ENCODE data around the gene C15orf40.
"Not testable (repeated sequence)": the region's sequence is repeated elsewhere in the genome, so short reads cannot be mapped to it uniquely, and the experiment has no call there.

C15orf40 gene

GRCh38 chr15:83016906-83017305, 5.5 kb upstream of the C15orf40 start:
- Histone ChIP-seq H3K9ac (ENCODE audit: low read depth, low read length) (no peak overlapping the region), H3K36me3 (ENCODE audit: insufficient read depth, low read length) (peaks cover 51% of the 10 kb centered on the region), H3K9me3 (ENCODE audit: insufficient read depth, low read depth, low read length) (no peaks in the 10 kb centered on the region), H3K4me1 (ENCODE audit: insufficient read depth, low read length) (peaks cover 7% of the 10 kb centered on the region; the same call in 1 of the 2 replicates), H3K4me3 (ENCODE audit: low read length) (no peak overlapping the region), H3K27ac (ENCODE audit: low read depth, low read length) (no peak overlapping the region), H3K27me3 (ENCODE audit: insufficient read depth, low read length) (no peaks in the 10 kb centered on the region)
- WGBS, result 98% methylated on average over 4 of the region's 5 CpGs

GRCh38 chr15:83015361-83015760, 3.9 kb upstream of the C15orf40 start:
- H3K9me3 ChIP-seq (ENCODE audit: insufficient read depth, low read depth, low read length), result no peaks in the 10 kb centered on the region
- no peak overlapping the region for H3K4me3 ChIP-seq (ENCODE audit: low read length)
- H3K36me3 ChIP-seq (ENCODE audit: insufficient read depth, low read length), result peaks cover 38% of the 10 kb centered on the region
- no peak overlapping the region for H3K27ac ChIP-seq (ENCODE audit: low read depth, low read length)
- no peaks in the 10 kb centered on the region for H3K27me3 ChIP-seq (ENCODE audit: insufficient read depth, low read length)
- H3K4me1 ChIP-seq (ENCODE audit: insufficient read depth, low read length), result peaks cover 13% of the 10 kb centered on the region
- WGBS, result 96% methylated on average over 4 of the region's 4 CpGs
- no peak overlapping the region for H3K9ac ChIP-seq (ENCODE audit: low read depth, low read length)

- Histone ChIP-seq H3K36me3 (ENCODE audit: insufficient read depth, low read length) (peaks cover 38% of the 10 kb centered on the region), H3K27ac (ENCODE audit: low read depth, low read length) (no peak overlapping the region), H3K9ac (ENCODE audit: low read depth, low read length) (no peak overlapping the region), H3K27me3 (ENCODE audit: insufficient read depth, low read length) (no peaks in the 10 kb centered on the region), H3K4me3 (ENCODE audit: low read length) (no peak overlapping the region), H3K4me1 (ENCODE audit: insufficient read depth, low read length) (peaks cover 22% of the 10 kb centered on the region), H3K9me3 (ENCODE audit: insufficient read depth, low read depth, low read length) (no peaks in the 10 kb centered on the region)
- WGBS, result 73% methylated on average over 5 of the region's 5 CpGs
Observed at GRCh38 chr15:83014205-83014653, 2.8 kb upstream of the C15orf40 start.

- no peak overlapping the region for H3K4me3 ChIP-seq (ENCODE audit: low read length)
- no peaks in the 10 kb centered on the region for H3K9me3 ChIP-seq (ENCODE audit: insufficient read depth, low read depth, low read length)
- H3K4me1 ChIP-seq (ENCODE audit: insufficient read depth, low read length), result peaks cover 22% of the 10 kb centered on the region
- 95% methylated on average over 6 of the region's 6 CpGs for WGBS
- H3K27ac ChIP-seq (ENCODE audit: low read depth, low read length), result no peak overlapping the region
- no peaks in the 10 kb centered on the region for H3K27me3 ChIP-seq (ENCODE audit: insufficient read depth, low read length)
- H3K9ac ChIP-seq (ENCODE audit: low read depth, low read length), result no peak overlapping the region
- H3K36me3 ChIP-seq (ENCODE audit: insufficient read depth, low read length), result peaks cover 39% of the 10 kb centered on the region
Observed at GRCh38 chr15:83012636-83013035, 1.2 kb upstream of the C15orf40 start.

GRCh38 chr15:83012076-83012426, 612 bp upstream of the C15orf40 start:
- Histone ChIP-seq H3K9ac (ENCODE audit: low read depth, low read length) (peak overlapping the region; percentile 93), H3K36me3 (ENCODE audit: insufficient read depth, low read length) (peaks cover 37% of the 10 kb centered on the region), H3K4me3 (ENCODE audit: low read length) (peak overlapping the region; percentile 98), H3K9me3 (ENCODE audit: insufficient read depth, low read depth, low read length) (no peaks in the 10 kb centered on the region), H3K4me1 (ENCODE audit: insufficient read depth, low read length) (peaks cover 22% of the 10 kb centered on the region), H3K27me3 (ENCODE audit: insufficient read depth, low read length) (no peaks in the 10 kb centered on the region), H3K27ac (ENCODE audit: low read depth, low read length) (peak overlapping the region; percentile 61; the same call in 1 of the 2 replicates)
- WGBS, result 85% methylated on average over 9 of the region's 9 CpGs

DNA sequence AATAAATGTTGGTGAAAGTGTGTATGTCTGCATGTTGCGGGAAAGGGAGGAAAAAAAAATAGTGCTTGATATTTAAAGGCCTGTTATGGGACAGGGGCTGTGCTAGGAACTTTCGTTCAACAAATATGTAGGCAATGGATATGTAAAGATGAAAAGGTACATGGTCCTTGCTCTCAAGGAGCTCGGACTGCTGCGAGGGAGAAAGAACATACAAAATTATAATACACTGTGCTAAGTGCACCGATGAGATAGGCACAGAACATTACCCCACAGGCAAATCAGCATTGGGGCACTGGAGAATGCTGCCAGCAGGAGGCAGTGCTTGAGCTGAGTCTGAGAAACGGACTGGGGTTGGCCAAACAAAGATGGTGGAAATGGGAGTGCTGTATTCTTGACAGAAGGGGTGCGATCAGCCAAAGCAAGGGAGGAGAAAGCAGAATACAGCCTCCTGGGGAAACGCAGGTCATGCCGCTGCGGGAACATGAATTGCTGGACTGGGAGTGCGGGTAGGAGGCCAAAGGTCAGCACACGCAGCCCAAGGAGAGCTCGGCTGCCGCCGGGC, 649 bp downstream of the C15orf40 start:
- Histone ChIP-seq H3K36me3 (ENCODE audit: insufficient read depth, low read length) (peaks cover 34% of the 10 kb centered on the region), H3K4me3 (ENCODE audit: low read length) (peak overlapping the region; percentile 98), H3K9me3 (ENCODE audit: insufficient read depth, low read depth, low read length) (no peaks in the 10 kb centered on the region), H3K27ac (ENCODE audit: low read depth, low read length) (peak overlapping the region; percentile 64), H3K27me3 (ENCODE audit: insufficient read depth, low read length) (no peaks in the 10 kb centered on the region), H3K9ac (ENCODE audit: low read depth, low read length) (peak overlapping the region; percentile 93), H3K4me1 (ENCODE audit: insufficient read depth, low read length) (peaks cover 22% of the 10 kb centered on the region)
- WGBS, result 14% methylated on average over 15 of the region's 15 CpGs

GRCh38 chr15:83000672-83001031, 10.8 kb downstream of the C15orf40 start:
- WGBS, result 96% methylated on average over 3 of the region's 3 CpGs
- H3K36me3 ChIP-seq (ENCODE audit: insufficient read depth, low read length); H3K4me3 ChIP-seq (ENCODE audit: low read length); H3K9ac ChIP-seq (ENCODE audit: low read depth, low read length); H3K27me3 ChIP-seq (ENCODE audit: insufficient read depth, low read length); H3K4me1 ChIP-seq (ENCODE audit: insufficient read depth, low read length); H3K9me3 ChIP-seq (ENCODE audit: insufficient read depth, low read depth, low read length); H3K27ac ChIP-seq (ENCODE audit: low read depth, low read length): not testable (repeated sequence)

DNA sequence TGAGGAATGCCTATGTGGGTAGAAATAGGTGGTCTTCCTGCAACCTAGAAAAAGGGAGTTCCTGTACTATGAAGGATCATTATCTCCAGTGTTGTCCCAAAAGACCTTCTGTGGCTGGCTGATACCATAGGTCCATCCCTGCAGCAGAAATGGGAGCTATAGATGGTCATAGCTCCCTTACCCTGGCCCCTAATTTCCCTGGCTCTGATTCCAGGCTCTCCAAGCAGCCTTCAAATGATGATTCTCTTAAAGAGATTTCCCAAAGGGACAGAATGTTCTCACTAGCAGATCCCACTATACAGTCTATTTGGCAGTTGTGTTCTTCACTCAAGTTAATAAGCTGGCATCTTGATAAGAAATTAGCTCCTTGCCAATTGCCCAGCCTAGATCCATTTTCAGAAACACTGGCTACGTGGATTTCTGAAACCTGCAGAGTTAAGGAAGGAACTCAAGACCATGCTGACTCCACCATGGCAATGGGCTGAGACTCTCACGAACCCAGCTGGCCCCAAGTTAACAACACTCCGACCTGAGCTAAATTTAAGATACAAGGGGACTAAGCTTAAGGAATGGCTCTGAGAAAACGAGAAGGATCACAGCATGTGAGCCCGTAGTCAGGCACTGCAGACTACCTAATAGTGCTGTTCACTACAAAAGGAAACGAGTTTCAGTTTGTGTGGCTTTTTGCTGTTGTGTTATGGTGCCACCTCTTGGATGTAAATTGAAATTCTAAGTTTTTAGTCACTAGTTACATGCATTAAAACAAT, 11.4 kb downstream of the C15orf40 start:
- H3K4me1 ChIP-seq (ENCODE audit: insufficient read depth, low read length), result no peaks in the 10 kb centered on the region
- WGBS, result 62% methylated on average over 6 of the region's 6 CpGs
- H3K4me3 ChIP-seq (ENCODE audit: low read length), result no peak overlapping the region
- H3K27me3 ChIP-seq (ENCODE audit: insufficient read depth, low read length), result no peaks in the 10 kb centered on the region
- no peak overlapping the region for H3K27ac ChIP-seq (ENCODE audit: low read depth, low read length)
- H3K9me3 ChIP-seq (ENCODE audit: insufficient read depth, low read depth, low read length), result no peaks in the 10 kb centered on the region
- H3K9ac ChIP-seq (ENCODE audit: low read depth, low read length), result no peak overlapping the region
- H3K36me3 ChIP-seq (ENCODE audit: insufficient read depth, low read length), result peaks cover 6% of the 10 kb centered on the region; the same call in 1 of the 2 replicates

DNA sequence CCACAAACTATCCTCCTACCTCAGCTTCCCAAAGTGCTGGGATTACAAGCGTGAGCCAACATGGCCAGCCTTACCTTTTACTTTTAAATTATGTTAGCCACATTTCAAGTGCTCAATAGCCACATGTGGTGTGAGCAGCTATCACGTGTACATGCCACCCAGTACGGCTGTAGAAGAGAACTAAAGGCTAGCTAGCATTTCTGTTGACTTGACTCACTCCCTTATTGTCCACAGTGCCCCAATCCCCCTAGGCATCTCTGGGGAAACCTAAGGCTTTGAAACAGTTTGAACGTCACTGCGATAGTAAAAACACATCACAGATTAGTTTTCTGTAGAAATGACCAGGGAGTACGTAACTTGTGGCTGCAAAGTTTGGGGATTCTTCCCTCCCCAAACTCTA, 12.0 kb downstream of the C15orf40 start:
- 95% methylated on average over 6 of the region's 6 CpGs for WGBS
- Histone ChIP-seq H3K27me3 (ENCODE audit: insufficient read depth, low read length) (no peaks in the 10 kb centered on the region), H3K9ac (ENCODE audit: low read depth, low read length) (no peak overlapping the region), H3K4me3 (ENCODE audit: low read length) (no peak overlapping the region), H3K36me3 (ENCODE audit: insufficient read depth, low read length) (no peaks in the 10 kb centered on the region), H3K4me1 (ENCODE audit: insufficient read depth, low read length) (no peaks in the 10 kb centered on the region), H3K27ac (ENCODE audit: low read depth, low read length) (no peak overlapping the region), H3K9me3 (ENCODE audit: insufficient read depth, low read depth, low read length) (no peaks in the 10 kb centered on the region)

- WGBS, result 100% methylated on average over 2 of the region's 3 CpGs
Observed at GRCh38 chr15:82995938-82996337, 15.5 kb downstream of the C15orf40 start.

DNA sequence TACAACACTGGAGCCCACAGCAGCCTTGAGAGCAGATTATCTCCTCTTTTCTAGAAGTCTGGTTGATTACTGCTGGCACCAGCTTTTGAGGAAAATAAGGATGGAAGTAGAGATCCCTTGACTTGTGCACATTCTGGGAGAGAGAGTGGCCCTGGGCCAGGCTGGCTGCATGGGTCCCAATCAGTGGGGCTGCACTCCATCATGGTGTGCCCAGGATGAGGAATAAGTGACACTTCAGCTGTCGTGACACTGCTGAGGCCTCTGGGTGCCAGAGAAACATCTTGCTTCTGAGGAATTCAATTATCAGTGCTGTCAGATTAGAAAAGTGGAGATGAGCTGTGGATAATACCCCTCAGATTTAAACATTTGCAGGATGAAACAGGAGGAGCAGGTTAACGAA, 16.4 kb downstream of the C15orf40 start:
- Histone ChIP-seq H3K4me3 (ENCODE audit: low read length) (no peak overlapping the region), H3K4me1 (ENCODE audit: insufficient read depth, low read length) (no peaks in the 10 kb centered on the region), H3K9ac (ENCODE audit: low read depth, low read length) (no peak overlapping the region), H3K9me3 (ENCODE audit: insufficient read depth, low read depth, low read length) (no peaks in the 10 kb centered on the region), H3K36me3 (ENCODE audit: insufficient read depth, low read length) (peaks cover 5% of the 10 kb centered on the region), H3K27ac (ENCODE audit: low read depth, low read length) (no peak overlapping the region), H3K27me3 (ENCODE audit: insufficient read depth, low read length) (no peaks in the 10 kb centered on the region)
- WGBS, result 91% methylated on average over 2 of the region's 2 CpGs

More at GRCh38 chr15:82995938-82996337, 15.5 kb downstream of the C15orf40 start:
- Histone ChIP-seq H3K9me3 (ENCODE audit: insufficient read depth, low read depth, low read length) (no peaks in the 10 kb centered on the region), H3K27ac (ENCODE audit: low read depth, low read length) (no peak overlapping the region), H3K9ac (ENCODE audit: low read depth, low read length) (no peak overlapping the region), H3K27me3 (ENCODE audit: insufficient read depth, low read length) (no peaks in the 10 kb centered on the region), H3K4me3 (ENCODE audit: low read length) (no peak overlapping the region), H3K4me1 (ENCODE audit: insufficient read depth, low read length) (no peaks in the 10 kb centered on the region), H3K36me3 (ENCODE audit: insufficient read depth, low read length) (no peaks in the 10 kb centered on the region)
